Stimulated activated CD4-positive, alpha-beta T cell treated with anti-CD3 and anti-CD28 coated beads, Interleukin-1b, Interleukin-23, amount 100 ng/mL, for 1 hour (primary cell): ENCODE measurements around the gene RPS6KA5.
A peak's percentile ranks its signal among the peaks of the same experiment; 100 is the strongest.
"Not testable (repeated sequence)": the region's sequence is repeated elsewhere in the genome, so short reads cannot be mapped to it uniquely, and the experiment has no call there.

ENCODE experiments used
- DNase-seq, 2 donors: peaks; one replicate each; pipeline ENCODE4 v3.0.0-alpha.2; 2020; ENCODE audit warnings: low read depth in 2 of 2

RPS6KA5 gene

GRCh38 chr14:90940318-90940962 is 120.0 kb downstream of the RPS6KA5 start:
- no peak for DNase-seq

GRCh38 chr14:90939252-90939795 is 121.1 kb downstream of the RPS6KA5 start:
- DNase-seq: not testable (repeated sequence)

DNA sequence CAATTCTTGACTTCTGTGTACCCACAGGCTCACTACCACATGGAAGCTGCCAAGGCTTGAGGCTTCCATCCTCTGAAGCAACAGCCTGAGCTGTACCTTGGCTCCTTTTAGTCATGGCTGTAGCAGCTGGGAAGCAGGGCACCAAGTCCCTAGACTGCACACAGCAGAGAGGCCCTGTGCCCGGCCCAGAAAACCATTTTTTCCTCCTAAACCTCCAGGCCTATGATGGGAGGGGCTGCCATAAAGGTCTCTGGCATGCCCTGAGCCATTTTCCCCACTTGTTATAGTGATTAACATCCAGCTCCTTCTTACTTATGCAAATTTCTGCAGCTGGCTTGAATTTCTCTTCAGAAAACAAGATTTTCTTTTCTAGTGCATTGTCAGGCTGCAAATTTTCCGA is 121.8 kb downstream of the RPS6KA5 start:
- DNase-seq: no peak

DNA sequence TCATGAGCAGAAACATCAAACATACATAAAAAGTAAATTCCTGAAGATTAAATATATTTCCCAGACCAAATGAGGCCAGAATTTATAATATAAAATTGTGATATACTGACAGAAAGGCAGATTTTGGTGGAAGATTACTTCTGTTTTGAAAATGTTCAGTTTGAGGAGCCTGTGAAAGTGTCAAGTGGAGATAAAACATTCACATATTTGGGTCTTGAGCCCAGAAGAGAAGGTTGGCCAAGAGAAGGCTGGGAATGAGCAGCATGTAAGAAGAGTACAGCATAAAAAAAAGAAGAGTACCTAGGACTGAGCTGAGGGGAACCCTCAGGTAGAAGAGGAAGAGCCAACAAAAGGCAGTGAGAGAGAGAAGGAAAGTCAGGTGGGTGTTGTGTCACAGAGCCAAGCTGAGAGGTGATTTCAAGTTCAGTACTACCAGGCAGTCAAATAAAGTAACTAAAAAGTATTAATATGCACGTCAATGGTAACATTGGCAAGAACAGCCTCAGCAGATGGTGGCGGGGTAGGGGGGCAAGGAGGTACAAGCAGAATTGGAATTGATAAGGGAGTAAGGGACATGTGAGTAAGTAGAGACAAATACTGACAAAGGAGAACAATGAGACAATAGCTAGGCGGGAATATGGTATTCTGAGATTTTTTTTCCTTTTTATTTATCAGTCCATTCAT is 123.5 kb downstream of the RPS6KA5 start:
- DNase-seq: no peak

GRCh38 chr14:90924621-90925340 is 135.7 kb downstream of the RPS6KA5 start:
- DNase-seq: no peak

- no peak for DNase-seq
These were observed 138.3 kb downstream of the RPS6KA5 start for GRCh38 chr14:90922141-90922540.

GRCh38 chr14:90911121-90911520 is 149.3 kb downstream of the RPS6KA5 start:
- no peak for DNase-seq

GRCh38 chr14:90907178-90907577 is 153.3 kb downstream of the RPS6KA5 start:
- no peak for DNase-seq

- no peak for DNase-seq
These were observed 154.9 kb downstream of the RPS6KA5 start for GRCh38 chr14:90905531-90905930.

- DNase-seq: peak; percentile 11 to 29
These were observed 157.3 kb downstream of the RPS6KA5 start for GRCh38 chr14:90903101-90903500.

GRCh38 chr14:90900476-90901083 is 159.9 kb downstream of the RPS6KA5 start:
- DNase-seq: no peak

GRCh38 chr14:90897022-90897421 is 163.4 kb downstream of the RPS6KA5 start:
- no peak for DNase-seq

GRCh38 chr14:90894241-90894640 is 166.2 kb downstream of the RPS6KA5 start:
- DNase-seq: no peak

DNA sequence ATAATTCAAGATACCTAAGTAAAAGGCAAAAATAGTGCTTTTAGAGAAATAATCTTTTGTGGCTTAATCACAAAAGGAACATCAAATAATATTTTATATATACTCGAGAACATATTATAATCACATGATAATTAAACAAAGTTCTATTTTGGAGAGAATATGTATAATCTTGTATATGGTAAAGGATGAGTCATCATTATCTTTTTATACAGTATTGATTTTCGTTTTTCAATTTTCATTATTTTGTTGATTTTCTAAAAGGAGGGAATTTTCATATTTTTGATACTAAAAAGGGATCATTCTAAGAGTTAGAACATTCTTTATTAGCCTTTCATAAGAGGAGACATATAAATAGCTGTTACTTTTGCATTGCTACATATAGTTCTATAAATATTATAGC is 166.9 kb downstream of the RPS6KA5 start:
- DNase-seq: no peak

GRCh38 chr14:90892970-90893369 is 167.5 kb downstream of the RPS6KA5 start:
- DNase-seq: no peak

DNA sequence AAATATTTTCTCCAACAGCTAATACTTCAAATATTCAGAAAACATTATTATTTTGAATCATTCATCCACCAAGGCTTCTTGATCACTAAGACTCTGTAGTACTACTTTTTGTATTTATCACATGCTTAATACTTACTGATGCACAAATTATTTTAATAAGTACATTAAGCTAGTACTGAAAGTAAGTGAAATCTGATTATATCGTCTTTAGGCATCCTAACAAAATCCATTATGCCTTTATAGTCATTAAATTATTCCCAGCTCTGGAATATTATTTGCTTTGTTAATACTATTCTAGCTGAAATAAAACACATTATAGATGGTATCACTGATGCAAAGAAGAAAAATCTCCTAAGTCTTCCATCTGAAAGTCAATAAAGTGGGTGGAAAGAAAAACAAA is 169.1 kb downstream of the RPS6KA5 start:
- no peak for DNase-seq

DNA sequence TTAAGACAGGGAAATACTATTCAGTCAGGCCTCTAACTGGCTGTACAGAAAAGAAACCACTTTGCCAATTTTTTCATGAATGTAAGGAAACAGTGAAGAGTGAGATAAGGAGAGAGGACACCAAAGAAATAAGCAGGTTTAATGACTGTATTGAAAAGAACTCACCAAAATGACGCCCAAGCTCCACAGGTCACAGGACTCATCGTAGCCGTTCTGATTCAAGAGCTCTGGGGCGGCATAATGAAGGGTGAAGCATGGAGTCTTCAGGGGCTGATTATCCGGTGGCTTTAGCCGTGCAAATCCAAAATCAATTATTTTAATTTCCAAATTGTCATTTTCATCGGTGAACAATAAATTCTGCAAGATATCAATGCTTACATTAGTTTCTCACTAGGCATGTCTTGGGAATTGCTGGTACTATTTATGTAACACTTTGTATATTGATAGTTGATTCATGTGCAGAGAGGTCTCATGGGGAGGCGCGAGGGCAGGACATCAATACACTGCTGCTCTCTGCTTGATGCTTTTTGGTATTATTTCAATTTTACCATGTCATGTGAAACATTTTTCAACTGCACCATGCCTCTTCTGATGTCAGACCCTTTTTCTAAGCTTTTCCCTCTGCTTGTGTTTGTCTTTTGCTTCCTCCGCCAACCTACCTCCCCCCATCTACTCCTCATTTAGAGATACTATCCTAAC is 170.0 kb downstream of the RPS6KA5 start:
- DNase-seq: no peak

DNA sequence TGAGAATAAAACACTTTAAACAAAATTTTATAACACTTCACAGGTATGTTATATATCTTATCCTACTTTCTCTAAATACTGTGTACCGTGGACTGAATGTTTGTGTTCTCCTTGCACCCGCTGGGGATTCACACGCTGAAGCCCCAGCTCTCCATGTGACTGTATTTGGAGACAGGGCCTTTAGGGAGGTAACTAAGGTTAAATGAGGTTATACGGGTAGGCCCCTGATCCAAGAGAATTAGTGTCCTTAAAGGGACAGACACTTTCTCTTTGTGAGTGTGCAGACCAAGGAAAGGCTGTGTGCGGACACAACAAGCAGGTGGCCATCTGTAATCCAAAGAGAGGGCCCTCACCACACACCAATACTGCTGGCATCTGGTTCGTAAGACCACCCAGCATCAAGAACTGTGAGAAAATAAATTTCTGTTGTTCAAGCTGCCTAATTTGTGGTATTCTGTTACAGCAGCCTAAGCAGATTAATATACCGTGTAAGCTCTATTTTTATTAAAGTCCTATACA is 174.1 kb downstream of the RPS6KA5 start:
- DNase-seq: no peak

GRCh38 chr14:90883782-90884181 is 176.7 kb downstream of the RPS6KA5 start:
- DNase-seq: no peak

GRCh38 chr14:90883197-90883596 is 177.2 kb downstream of the RPS6KA5 start:
- DNase-seq: no peak

GRCh38 chr14:90880282-90880681 is 180.2 kb downstream of the RPS6KA5 start:
- DNase-seq: no peak
